Osteoblast (primary cell): Measurements from ENCODE around the gene PES1. TPM values are rescaled to one million over a fixed set of nuclear protein-coding genes. Genes with fewer than 3 reads are reported as not detected.
A peak's percentile ranks its signal among the peaks of the same experiment; 100 is the strongest.

Experiments
- DNase-seq: peaks from one replicate; pipeline ENCODE4 v3.0.0; 2011; ENCODE audit warnings: low spot score, mixed read lengths; ENCODE audit not compliant: insufficient read length; ENCODE audit errors: missing footprints
- H2AFZ ChIP-seq: 2 replicates; pipeline ENCODE4 v1.6.0; 2011; ENCODE audit warnings: mild to moderate bottlenecking, low read length
- H3K27ac ChIP-seq: 2 replicates; pipeline ENCODE4 v1.5.1; 2011; ENCODE audit warnings: mild to moderate bottlenecking, low read depth, low read length, moderate library complexity
- H3K27me3 ChIP-seq: 2 replicates; pipeline ENCODE4 v1.6.0; 2012; ENCODE audit warnings: mild to moderate bottlenecking, control low read depth, inconsistent platforms, low read length, moderate library complexity; ENCODE audit not compliant: insufficient read depth
- H3K36me3 ChIP-seq: 2 replicates; pipeline ENCODE4 v1.5.1; 2011; ENCODE audit warnings: mild to moderate bottlenecking, low read length, control low read depth, moderate library complexity; ENCODE audit not compliant: insufficient read depth
- H3K4me1 ChIP-seq: 2 replicates; pipeline ENCODE4 v1.5.1; 2011; ENCODE audit warnings: mild to moderate bottlenecking, low read length, control low read depth, moderate library complexity; ENCODE audit not compliant: insufficient read depth
- H3K4me2 ChIP-seq: 2 replicates; pipeline ENCODE4 v1.6.0; 2011; ENCODE audit warnings: mild to moderate bottlenecking, low read length; ENCODE audit not compliant: insufficient read depth
- H3K4me3 ChIP-seq: fragments of 200-600 bp; sonication (generic); 3 replicates; pipeline ENCODE4 v1.5.1; 2012; ENCODE audit warnings: mild to moderate bottlenecking, low read length, inconsistent platforms; ENCODE audit not compliant: insufficient read depth
- H3K79me2 ChIP-seq: 2 replicates; pipeline ENCODE4 v1.6.0; 2012; ENCODE audit warnings: mild to moderate bottlenecking, low read length, control low read depth, inconsistent platforms; ENCODE audit not compliant: insufficient read depth
- H3K9me3 ChIP-seq: 2 replicates; pipeline ENCODE4 v1.5.1; 2011; ENCODE audit warnings: low read depth, low read length, control low read depth
- H4K20me1 ChIP-seq: 2 replicates; pipeline ENCODE4 v1.6.0; 2012; ENCODE audit warnings: mild to moderate bottlenecking, low read length, control low read depth; ENCODE audit not compliant: insufficient read depth
- CTCF ChIP-seq: IDR thresholded peaks from 2 replicates; pipeline ENCODE4 v1.5.1; 2011; ENCODE audit warnings: mild to moderate bottlenecking, low read depth, low read length, moderate library complexity; ENCODE audit errors: extremely low read depth
- total RNA-seq: library from RNA; depleted of rRNA; stranded (reverse); fragments of >200 nt; gene quantifications from 2 replicates; pipeline ENCODE4 v1.2.3, GENCODE V29; 2012

PES1 gene
- total RNA-seq, 1 donor = 64.8 TPM

GRCh38 chr22:30601464-30601863 is 9.8 kb upstream of the PES1 start:
- Histone ChIP-seq H4K20me1 (no peaks in the 10 kb centered on the region), H3K27ac (no peak overlapping the region), H2AFZ (no peak overlapping the region), H3K27me3 (no peaks in the 10 kb centered on the region), H3K4me2 (no peak overlapping the region), H3K79me2 (no peaks in the 10 kb centered on the region), H3K4me3 (no peak overlapping the region), H3K36me3 (no peaks in the 10 kb centered on the region), H3K4me1 (peaks cover 11% of the 10 kb centered on the region), H3K9me3 (no peaks in the 10 kb centered on the region)
- DNase-seq = no peak
- TF ChIP-seq CTCF = no peak

- H3K79me2 ChIP-seq = no peaks in the 10 kb centered on the region
- no peak for TF ChIP-seq CTCF
- no peaks in the 10 kb centered on the region for H3K9me3 ChIP-seq
- no peak overlapping the region for H3K4me3 ChIP-seq
- H3K4me2 ChIP-seq = no peak overlapping the region
- H2AFZ ChIP-seq = no peak overlapping the region
- no peaks in the 10 kb centered on the region for H3K36me3 ChIP-seq
- peak; percentile 5 for DNase-seq
- no peak overlapping the region for H3K27ac ChIP-seq
- peaks cover 6% of the 10 kb centered on the region for H3K4me1 ChIP-seq
- H3K27me3 ChIP-seq = no peaks in the 10 kb centered on the region
- H4K20me1 ChIP-seq = no peaks in the 10 kb centered on the region
Observed at GRCh38 chr22:30600921-30601320, 9.2 kb upstream of the PES1 start.

GRCh38 chr22:30598986-30599385 is 7.3 kb upstream of the PES1 start:
- no peak for TF ChIP-seq CTCF
- no peak for DNase-seq
- no peaks in the 10 kb centered on the region for H3K36me3 ChIP-seq

GRCh38 chr22:30596886-30597285 is 5.2 kb upstream of the PES1 start:
- Histone ChIP-seq H3K27me3 (peaks cover 5% of the 10 kb centered on the region), H2AFZ (no peak overlapping the region), H3K9me3 (no peaks in the 10 kb centered on the region), H3K36me3 (no peaks in the 10 kb centered on the region), H3K4me2 (no peak overlapping the region), H3K4me3 (no peak overlapping the region), H4K20me1 (no peaks in the 10 kb centered on the region), H3K27ac (no peak overlapping the region), H3K4me1 (no peaks in the 10 kb centered on the region), H3K79me2 (no peaks in the 10 kb centered on the region)
- DNase-seq = no peak
- TF ChIP-seq CTCF = no peak

More at GRCh38 chr22:30598986-30599385, 7.3 kb upstream of the PES1 start:
- no peaks in the 10 kb centered on the region for H3K79me2 ChIP-seq
- H3K4me2 ChIP-seq = no peak overlapping the region
- no peak overlapping the region for H3K4me3 ChIP-seq
- H2AFZ ChIP-seq = no peak overlapping the region
- no peak overlapping the region for H3K27ac ChIP-seq
- no peaks in the 10 kb centered on the region for H3K4me1 ChIP-seq
- H4K20me1 ChIP-seq = no peaks in the 10 kb centered on the region
- no peaks in the 10 kb centered on the region for H3K9me3 ChIP-seq
- peaks cover 5% of the 10 kb centered on the region for H3K27me3 ChIP-seq
